IMR-90 (cell line): ENCODE results near the gene PLXDC1.

Experiments used
- BHLHE40 ChIP-seq: fragments of 150-350 bp; IDR thresholded peaks from 2 replicates; pipeline ENCODE4 v1.6.1; 2016; ENCODE audit warnings: mild to moderate bottlenecking, low read depth, low read length
- MAFK ChIP-seq: IDR thresholded peaks from 2 replicates; pipeline ENCODE4 v1.6.1; 2012; ENCODE audit warnings: low read depth, low read length, improper control_type of control experiment
- MXI1 ChIP-seq: IDR thresholded peaks from 2 replicates; pipeline ENCODE4 v1.6.1; 2012; ENCODE audit warnings: low read depth, mild to moderate bottlenecking, low read length, moderate library complexity, borderline replicate concordance
- POLR2A ChIP-seq: IDR thresholded peaks from 2 replicates; pipeline ENCODE4 v1.6.1; 2012; ENCODE audit warnings: mild to moderate bottlenecking, low read depth, low read length
- RAD21 ChIP-seq: IDR thresholded peaks from 2 replicates; pipeline ENCODE4 v1.6.1; 2012; ENCODE audit warnings: low read length, improper control_type of control experiment
- RFX5 ChIP-seq: IDR thresholded peaks from 2 replicates; pipeline ENCODE4 v1.8.0; 2012; ENCODE audit warnings: low read depth, mild to moderate bottlenecking, low read length, moderate library complexity
- TF ChIP-seq, protein P1 (sequence below): conservative IDR thresholded peaks from 2 replicates; pipeline ENCODE4 v1.5.1; 2012; ENCODE audit warnings: mild to moderate bottlenecking, low read depth, low read length, improper control_type of control experiment

DNA sequence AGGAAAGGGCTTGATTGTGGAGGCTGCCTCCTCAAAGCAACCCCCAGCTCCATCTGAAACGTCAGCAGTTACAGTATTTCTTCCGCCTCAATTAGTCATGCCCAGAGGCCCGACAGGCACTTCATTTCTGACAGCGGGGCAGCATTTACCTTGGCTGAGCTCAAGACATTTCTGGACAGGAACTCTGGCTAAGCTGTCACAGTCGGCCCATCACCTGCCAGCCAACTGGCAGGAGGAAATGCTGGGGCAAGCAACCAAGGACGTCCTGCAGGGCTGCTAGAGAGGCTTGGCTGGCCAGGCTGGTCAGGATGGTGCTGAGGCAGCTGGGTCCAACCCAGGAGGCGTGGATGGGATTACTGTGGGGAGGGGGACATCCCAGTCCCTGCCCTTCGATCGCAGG is 27.8 kb downstream of the PLXDC1 start:
- TF ChIP-seq BHLHE40: no peak
- TF ChIP-seq, protein P1, sequence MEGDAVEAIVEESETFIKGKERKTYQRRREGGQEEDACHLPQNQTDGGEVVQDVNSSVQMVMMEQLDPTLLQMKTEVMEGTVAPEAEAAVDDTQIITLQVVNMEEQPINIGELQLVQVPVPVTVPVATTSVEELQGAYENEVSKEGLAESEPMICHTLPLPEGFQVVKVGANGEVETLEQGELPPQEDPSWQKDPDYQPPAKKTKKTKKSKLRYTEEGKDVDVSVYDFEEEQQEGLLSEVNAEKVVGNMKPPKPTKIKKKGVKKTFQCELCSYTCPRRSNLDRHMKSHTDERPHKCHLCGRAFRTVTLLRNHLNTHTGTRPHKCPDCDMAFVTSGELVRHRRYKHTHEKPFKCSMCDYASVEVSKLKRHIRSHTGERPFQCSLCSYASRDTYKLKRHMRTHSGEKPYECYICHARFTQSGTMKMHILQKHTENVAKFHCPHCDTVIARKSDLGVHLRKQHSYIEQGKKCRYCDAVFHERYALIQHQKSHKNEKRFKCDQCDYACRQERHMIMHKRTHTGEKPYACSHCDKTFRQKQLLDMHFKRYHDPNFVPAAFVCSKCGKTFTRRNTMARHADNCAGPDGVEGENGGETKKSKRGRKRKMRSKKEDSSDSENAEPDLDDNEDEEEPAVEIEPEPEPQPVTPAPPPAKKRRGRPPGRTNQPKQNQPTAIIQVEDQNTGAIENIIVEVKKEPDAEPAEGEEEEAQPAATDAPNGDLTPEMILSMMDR: no peak
- TF ChIP-seq POLR2A: no peak
- no peak for TF ChIP-seq MAFK
- no peak for TF ChIP-seq MXI1
- no peak for TF ChIP-seq RAD21
- no peak for TF ChIP-seq RFX5
